Neuron (in vitro differentiated cells): ENCODE measurements around the gene RNF214.

Experiments
- H2AFZ ChIP-seq: one replicate; pipeline ENCODE4 v1.6.1; 2013; ENCODE audit warnings: low read depth, mild to moderate bottlenecking, inconsistent platforms, low read length, moderate library complexity
- H3K27me3 ChIP-seq: one replicate; pipeline ENCODE4 v1.6.1; 2013; ENCODE audit warnings: low read length; ENCODE audit not compliant: insufficient read depth
- H3K36me3 ChIP-seq: one replicate; pipeline ENCODE4 v1.6.1; 2013; ENCODE audit warnings: low read length; ENCODE audit not compliant: insufficient read depth
- H3K4me1 ChIP-seq: one replicate; pipeline ENCODE4 v1.6.1; 2013; ENCODE audit warnings: low read length; ENCODE audit not compliant: insufficient read depth
- H3K4me3 ChIP-seq: 2 replicates; pipeline ENCODE4 v1.5.1; 2013; ENCODE audit warnings: mild to moderate bottlenecking, low read length, moderate library complexity
- H3K9me3 ChIP-seq: one replicate; pipeline ENCODE4 v1.6.1; 2013; ENCODE audit warnings: low read length

The RNF214 gene

GRCh38 chr11:117214404-117215110 lies 17.9 kb upstream of the RNF214 start:
- Histone ChIP-seq H3K27me3 (no peaks in the 10 kb centered on the region), H3K9me3 (no peaks in the 10 kb centered on the region), H3K36me3 (peaks cover 28% of the 10 kb centered on the region), H3K4me1 (peaks cover 10% of the 10 kb centered on the region), H3K4me3 (no peak overlapping the region), H2AFZ (no peak overlapping the region)

GRCh38 chr11:117217141-117218084 lies 15.1 kb upstream of the RNF214 start:
- Histone ChIP-seq H3K4me1 (peaks cover 10% of the 10 kb centered on the region), H3K4me3 (no peak overlapping the region), H2AFZ (no peak overlapping the region), H3K9me3 (no peaks in the 10 kb centered on the region), H3K36me3 (peaks cover 46% of the 10 kb centered on the region), H3K27me3 (no peaks in the 10 kb centered on the region)

GRCh38 chr11:117218133-117218915 lies 14.1 kb upstream of the RNF214 start:
- Histone ChIP-seq H3K9me3 (no peaks in the 10 kb centered on the region), H3K27me3 (no peaks in the 10 kb centered on the region), H3K36me3 (peaks cover 47% of the 10 kb centered on the region), H2AFZ (no peak overlapping the region), H3K4me1 (peaks cover 10% of the 10 kb centered on the region), H3K4me3 (no peak overlapping the region)

- Histone ChIP-seq H3K36me3 (peaks cover 52% of the 10 kb centered on the region), H3K9me3 (no peaks in the 10 kb centered on the region), H3K27me3 (no peaks in the 10 kb centered on the region), H3K4me3 (no peak overlapping the region), H3K4me1 (peaks cover 10% of the 10 kb centered on the region), H2AFZ (no peak overlapping the region)
Measured at GRCh38 chr11:117219001-117219400, 13.5 kb upstream of the RNF214 start.

GRCh38 chr11:117219455-117219854 lies 13.0 kb upstream of the RNF214 start:
- Histone ChIP-seq H3K27me3 (no peaks in the 10 kb centered on the region), H3K4me1 (peaks cover 6% of the 10 kb centered on the region), H2AFZ (no peak overlapping the region), H3K9me3 (no peaks in the 10 kb centered on the region), H3K36me3 (peaks cover 55% of the 10 kb centered on the region), H3K4me3 (no peak overlapping the region)

GRCh38 chr11:117219995-117220394 lies 12.5 kb upstream of the RNF214 start:
- no peak overlapping the region for H3K4me3 ChIP-seq
- no peaks in the 10 kb centered on the region for H3K27me3 ChIP-seq
- H3K36me3 ChIP-seq, result peaks cover 56% of the 10 kb centered on the region
- no peak overlapping the region for H2AFZ ChIP-seq
- H3K9me3 ChIP-seq, result no peaks in the 10 kb centered on the region
- peaks cover under 1% of the 10 kb centered on the region for H3K4me1 ChIP-seq

- H2AFZ ChIP-seq, result no peak overlapping the region
- H3K4me1 ChIP-seq, result no peaks in the 10 kb centered on the region
- no peaks in the 10 kb centered on the region for H3K27me3 ChIP-seq
- H3K9me3 ChIP-seq, result no peaks in the 10 kb centered on the region
- H3K36me3 ChIP-seq, result peaks cover 59% of the 10 kb centered on the region
- H3K4me3 ChIP-seq, result no peak overlapping the region
Measured at GRCh38 chr11:117220568-117220967, 11.9 kb upstream of the RNF214 start.

GRCh38 chr11:117220999-117221774 lies 11.3 kb upstream of the RNF214 start:
- H2AFZ ChIP-seq, result no peak overlapping the region
- no peaks in the 10 kb centered on the region for H3K9me3 ChIP-seq
- no peak overlapping the region for H3K4me3 ChIP-seq
- H3K36me3 ChIP-seq, result peaks cover 62% of the 10 kb centered on the region
- H3K27me3 ChIP-seq, result no peaks in the 10 kb centered on the region
- no peaks in the 10 kb centered on the region for H3K4me1 ChIP-seq

- Histone ChIP-seq H3K27me3 (no peaks in the 10 kb centered on the region), H3K9me3 (no peaks in the 10 kb centered on the region), H3K4me1 (no peaks in the 10 kb centered on the region), H3K36me3 (peaks cover 64% of the 10 kb centered on the region), H2AFZ (no peak overlapping the region), H3K4me3 (no peak overlapping the region)
Measured at GRCh38 chr11:117221775-117222517, 10.5 kb upstream of the RNF214 start.

GRCh38 chr11:117222991-117223740 lies 9.3 kb upstream of the RNF214 start:
- Histone ChIP-seq H3K36me3 (peaks cover 63% of the 10 kb centered on the region), H3K9me3 (no peaks in the 10 kb centered on the region), H3K4me1 (no peaks in the 10 kb centered on the region), H3K27me3 (no peaks in the 10 kb centered on the region), H3K4me3 (no peak overlapping the region), H2AFZ (no peak overlapping the region)
